ENCODE data around the gene RBM18.

GRCh38 chr9:122294531-122294930 is 29.9 kb upstream of the RBM18 start:
- TF ChIP-seq CTCF (IDR thresholded peaks at IDR 0.05) = no peak
- no peak for TF ChIP-seq EZH2 (IDR thresholded peaks at IDR 0.05)
